Panc1 (cell line): ENCODE data around the gene USH1C. TPM values are rescaled to one million over a fixed set of nuclear protein-coding genes. Genes with fewer than 3 reads are reported as not detected.

Experiments
- ATAC-seq: fragments of 200-7000 bp; cut with Tn5 transposase; 2 replicates; pipeline ENCODE4 v1.9.1; 2020; ENCODE audit warnings: mild to moderate bottlenecking, moderate library complexity
- BruUV-seq: library from RNA; stranded (reverse); fragments of 400-500 nt; replicated peaks from 2 replicates; lab custom pipeline; 2021; lab: Mats Ljungman, UMichigan
- CTCF ChIA-PET: fragments of 300-600 bp; sonication (Branson Sonifier 250); formaldehyde crosslinking; loops from one replicate; lab custom pipeline; 2022; ENCODE audit warnings: antibody characterized with exemption; lab: Charles Lee
- POLR2A ChIA-PET: fragments of 300-600 bp; sonication (Branson Sonifier 250); formaldehyde crosslinking; loops from one replicate; lab custom pipeline; 2022; ENCODE audit warnings: antibody characterized with exemption; lab: Charles Lee
- DNase-seq: peaks from one replicate; pipeline ENCODE4 v3.0.0-alpha.2; 2010; ENCODE audit warnings: low read depth, low spot score
- H3K27ac ChIP-seq: 2 replicates; pipeline ENCODE4 v1.5.1; 2011; ENCODE audit warnings: mild to moderate bottlenecking, low read length, inconsistent platforms
- H3K27me3 ChIP-seq: fragments of 200-500 bp; sonication (Bioruptor generic); 2 replicates; pipeline ENCODE4 v1.6.0; 2014; ENCODE audit warnings: low read length, inconsistent platforms; ENCODE audit not compliant: control insufficient read depth, insufficient read depth
- H3K36me3 ChIP-seq: fragments of 200-500 bp; sonication (Bioruptor generic); 2 replicates; pipeline ENCODE4 v1.5.1; 2014; ENCODE audit warnings: inconsistent platforms, mild to moderate bottlenecking, low read length, moderate library complexity; ENCODE audit not compliant: control insufficient read depth, insufficient read depth
- H3K4me1 ChIP-seq: 2 replicates; pipeline ENCODE4 v1.5.1; 2011; ENCODE audit warnings: inconsistent platforms, mild to moderate bottlenecking, low read length, moderate library complexity; ENCODE audit not compliant: control insufficient read depth, insufficient read depth
- H3K4me3 ChIP-seq, 2 experiments: 2 replicates each; pipeline ENCODE4 v1.5.1; 2011 to 2012; ENCODE audit warnings: low read depth in 2 of 2, low read length in 2 of 2, mild to moderate bottlenecking in 2 of 2, inconsistent platforms in 1 of 2, moderate library complexity in 1 of 2
- H3K9me3 ChIP-seq: fragments of 200-500 bp; sonication (Bioruptor generic); 2 replicates; pipeline ENCODE4 v1.5.1; 2014; ENCODE audit warnings: low read depth, mild to moderate bottlenecking, inconsistent platforms, low read length, moderate library complexity; ENCODE audit not compliant: control insufficient read depth, insufficient read depth
- CTCF ChIP-seq: fragments of 450-650 bp; IDR thresholded peaks from 2 replicates; pipeline ENCODE4 v1.5.1; 2017; ENCODE audit warnings: mild to moderate bottlenecking
- POLR2AphosphoS5 ChIP-seq: IDR thresholded peaks from 2 replicates; pipeline ENCODE4 v1.6.1; 2012; ENCODE audit warnings: mild to moderate bottlenecking, low read depth, low read length, moderate library complexity
- REST ChIP-seq, 2 experiments: IDR thresholded peaks; 2 replicates each; pipeline ENCODE4 v1.6.1; 2011 to 2012; ENCODE audit warnings: low read depth in 2 of 2, control low read depth in 1 of 2, low read length in 1 of 2, mild to moderate bottlenecking in 1 of 2, moderate library complexity in 1 of 2; ENCODE audit not compliant: insufficient read depth in 1 of 2
- SIN3A ChIP-seq: IDR thresholded peaks from 2 replicates; pipeline ENCODE4 v1.6.1; 2012; ENCODE audit warnings: low read depth, mild to moderate bottlenecking, low read length, moderate library complexity, borderline replicate concordance; ENCODE audit not compliant: insufficient read depth
- TCF7L2 ChIP-seq: IDR thresholded peaks from 2 replicates; pipeline ENCODE4 v1.6.1; 2011; ENCODE audit warnings: mild to moderate bottlenecking, low read depth, low read length, inconsistent platforms
- in situ Hi-C: cut with HindIII; loops from 2 replicates; pipeline ENCODE4 v1.10.0; 2016; ENCODE audit warnings: low sequenced_read_pairs, low pct_unique_long_range_greater_than_20kb
- intact Hi-C: fragments of 100-400 bp; cut with micrococcal nuclease; formaldehyde crosslinking; loops from one replicate; pipeline ENCODE4 v1.10.0; 2022; ENCODE audit not compliant: unreplicated experiment
- total RNA-seq: library from RNA; stranded (reverse); gene quantifications from one replicate; pipeline ENCODE4 v1.2.1, GENCODE V29; 2021; ENCODE audit not compliant: unreplicated experiment

The USH1C gene
- total RNA-seq, 1 experiment from 2014 or later, result not detected

GRCh38 chr11:17561526-17561925, 17.3 kb upstream of the USH1C start:
- CTCF ChIA-PET, result no interaction called here
- BruUV-seq, result no TSS peak
- no peaks in the 10 kb centered on the region for H3K4me1 ChIP-seq
- intact Hi-C loops, result no loop called here
- no peak for DNase-seq
- in situ Hi-C loops, result no loop called here
- peaks cover 2% of the 10 kb centered on the region for H3K27me3 ChIP-seq
- H3K27ac ChIP-seq, result no peak overlapping the region
- ATAC-seq, result no peak
- H3K9me3 ChIP-seq, result no peaks in the 10 kb centered on the region
- H3K4me3 ChIP-seq, result no peak overlapping the region
- TF ChIP-seq SIN3A (no peak), CTCF (no peak), TCF7L2 (no peak)
- H3K36me3 ChIP-seq, result no peaks in the 10 kb centered on the region
- POLR2A ChIA-PET, result no interaction called here

GRCh38 chr11:17561111-17561415, 16.8 kb upstream of the USH1C start:
- TF ChIP-seq REST (IDR thresholded peaks at IDR 0.05; ENCODE audit: insufficient read depth in 1 of 2, low read depth in 2 of 2, low read length in 1 of 2) (no peak), TCF7L2 (no peak), POLR2AphosphoS5 (no peak), CTCF (no peak), SIN3A (no peak)
- in situ Hi-C loops (no loop called here), intact Hi-C loops (no loop called here)
- CTCF ChIA-PET, result no interaction called here
- BruUV-seq, result no TSS peak
- DNase-seq (no peak), ATAC-seq (no peak)
- POLR2A ChIA-PET, result no interaction called here
- H3K27me3 ChIP-seq, result peaks cover 2% of the 10 kb centered on the region
- no peaks in the 10 kb centered on the region for H3K36me3 ChIP-seq
- H3K27ac ChIP-seq, result no peak overlapping the region
- no peaks in the 10 kb centered on the region for H3K4me1 ChIP-seq
- no peak overlapping the region for H3K4me3 ChIP-seq
- H3K9me3 ChIP-seq, result no peaks in the 10 kb centered on the region
